T-helper 1 cell (primary cell): Measurements from ENCODE around the gene WLS.
"Not testable (repeated sequence)": the region's sequence is repeated elsewhere in the genome, so short reads cannot be mapped to it uniquely, and the experiment has no call there.

Source experiments
- DNase-seq, 5 donors: peaks; one replicate each; pipeline ENCODE4 v3.0.0-alpha.2; 2012 to 2020

The WLS gene

DNA sequence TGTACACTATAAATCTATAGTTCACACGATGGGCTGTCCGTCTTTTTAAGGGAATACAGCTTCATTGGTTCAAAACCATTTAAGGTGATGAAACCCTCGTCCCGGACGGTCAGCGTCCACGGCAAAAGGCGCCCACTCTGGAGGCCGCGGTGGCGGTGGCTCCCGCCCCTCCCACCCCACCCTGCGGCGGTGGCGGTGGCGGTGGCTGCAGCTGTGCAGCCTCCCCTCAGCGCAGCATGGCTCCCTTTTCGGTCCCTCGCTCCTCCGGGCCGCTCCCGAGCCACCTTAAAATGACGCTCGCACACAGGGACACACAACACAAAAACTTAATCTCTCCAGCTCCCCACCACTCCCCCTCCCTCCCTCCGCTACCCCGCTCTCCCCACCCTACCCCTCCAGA is 69.1 kb downstream of the WLS start:
- DNase-seq, result no peak

DNA sequence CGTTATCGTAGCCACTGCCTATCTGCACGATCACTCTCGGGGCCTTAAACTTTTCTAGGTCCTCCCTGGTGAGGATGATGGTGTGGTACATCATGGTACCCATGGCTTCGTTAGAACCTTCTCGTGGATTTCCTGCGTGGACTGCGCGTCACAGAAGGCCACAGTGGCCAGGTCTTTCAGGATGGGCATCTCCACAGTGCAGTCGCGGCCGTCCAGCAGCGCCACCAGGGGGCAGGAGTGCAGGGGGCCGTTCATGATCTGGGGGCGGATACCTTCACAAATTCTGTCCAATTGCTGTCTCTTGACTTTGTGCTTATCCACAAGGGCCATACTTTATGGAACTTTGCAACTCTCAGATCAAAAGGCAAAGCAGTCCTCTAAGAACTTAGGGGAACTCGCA is 69.6 kb downstream of the WLS start:
- no peak for DNase-seq

DNA sequence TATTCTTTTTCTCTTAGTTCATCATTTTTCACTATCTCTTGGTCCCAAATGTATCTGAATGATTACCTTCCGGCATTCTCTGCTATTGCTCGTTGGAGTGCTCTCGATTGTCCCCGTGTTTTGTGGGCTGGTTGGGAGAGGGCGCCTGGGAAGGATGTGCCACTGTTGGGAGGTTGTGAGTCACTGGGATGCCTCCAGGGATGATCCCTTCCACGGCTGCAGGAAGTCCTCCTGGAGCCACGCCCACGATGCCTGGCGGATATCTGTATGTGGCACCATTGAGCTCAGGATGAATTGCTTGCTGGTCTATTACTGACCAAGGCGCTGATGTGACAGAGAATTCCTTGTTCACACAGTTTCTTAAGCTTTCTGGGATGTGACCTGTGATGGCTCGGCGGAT is 70.7 kb downstream of the WLS start:
- not testable (repeated sequence) for DNase-seq

DNA sequence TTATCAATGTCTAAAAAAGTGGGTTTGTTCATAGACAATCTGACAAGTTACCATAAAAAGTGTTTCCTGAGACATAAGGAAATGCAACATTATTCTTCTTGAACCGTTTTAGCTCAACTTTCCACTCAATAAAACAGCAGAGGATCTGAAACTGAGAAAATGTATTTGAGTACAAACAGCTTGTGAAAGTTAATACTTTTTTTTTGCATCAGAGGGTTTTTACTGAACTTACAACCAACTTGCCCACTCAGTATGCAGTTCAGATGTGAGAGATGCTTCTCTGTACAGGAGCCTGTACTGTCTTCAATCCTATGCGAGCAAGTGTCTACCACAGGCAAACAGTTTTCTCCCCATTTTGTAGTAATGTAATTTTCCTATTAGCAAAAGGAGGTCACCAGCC is 71.4 kb downstream of the WLS start:
- DNase-seq, result not testable (repeated sequence)

DNA sequence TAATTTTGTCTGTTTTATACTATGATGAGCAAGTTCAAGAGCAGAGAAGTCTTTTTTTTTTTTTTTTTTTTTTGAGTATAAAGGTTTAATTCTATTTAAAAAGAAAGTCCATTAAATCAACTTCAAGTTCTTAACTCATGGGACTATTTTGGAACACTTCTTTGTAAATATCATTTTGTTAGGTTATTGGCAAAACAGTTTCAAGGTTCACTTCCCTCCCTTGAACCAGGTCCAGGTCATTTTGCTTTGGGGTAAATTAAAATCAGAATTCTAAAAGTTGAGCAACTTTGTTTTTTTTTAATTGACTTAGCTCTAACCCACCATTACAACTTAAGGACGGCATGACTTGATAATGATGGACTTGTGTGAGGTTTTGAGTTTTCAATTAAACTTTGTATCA is 72.3 kb downstream of the WLS start:
- DNase-seq, result no peak

DNA sequence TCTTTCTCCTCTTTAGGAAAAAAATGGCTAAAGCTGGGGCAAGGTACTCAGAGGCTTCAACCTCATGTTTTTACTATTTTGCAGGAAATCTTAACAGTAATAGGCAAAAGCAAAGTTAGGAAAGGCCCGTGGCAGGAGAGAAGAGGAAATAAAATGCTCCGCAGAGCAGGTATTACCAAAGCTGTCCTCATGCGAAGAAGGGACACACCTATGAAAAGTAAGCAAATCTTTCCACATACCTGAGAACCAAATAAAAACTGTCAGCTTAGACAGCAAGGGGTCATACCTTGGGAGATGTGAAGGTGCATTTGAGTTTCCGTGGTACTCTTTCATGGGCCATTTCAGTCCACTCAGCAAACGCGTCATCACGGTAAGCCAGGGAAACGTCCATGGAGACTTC is 73.5 kb downstream of the WLS start:
- DNase-seq, result no peak

DNA sequence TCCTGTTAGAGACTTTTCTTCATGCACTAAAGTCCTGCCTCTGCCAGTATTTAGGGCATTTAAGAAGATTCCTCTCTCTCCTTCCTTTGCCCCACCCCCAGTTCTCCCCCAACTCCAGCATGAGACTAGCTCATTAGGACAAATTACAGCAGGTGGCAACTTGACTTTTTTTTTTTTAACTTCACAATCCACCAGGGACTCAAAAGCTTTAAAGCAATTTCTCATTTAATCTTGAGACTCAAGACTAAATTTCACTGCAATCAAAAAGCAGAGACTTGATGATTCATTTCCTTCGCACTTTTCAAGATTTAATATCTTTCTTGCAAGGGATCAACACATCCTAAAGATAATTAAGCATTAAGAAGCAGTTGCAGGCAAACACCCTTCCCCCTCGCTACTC is 74.9 kb downstream of the WLS start:
- DNase-seq, result no peak

DNA sequence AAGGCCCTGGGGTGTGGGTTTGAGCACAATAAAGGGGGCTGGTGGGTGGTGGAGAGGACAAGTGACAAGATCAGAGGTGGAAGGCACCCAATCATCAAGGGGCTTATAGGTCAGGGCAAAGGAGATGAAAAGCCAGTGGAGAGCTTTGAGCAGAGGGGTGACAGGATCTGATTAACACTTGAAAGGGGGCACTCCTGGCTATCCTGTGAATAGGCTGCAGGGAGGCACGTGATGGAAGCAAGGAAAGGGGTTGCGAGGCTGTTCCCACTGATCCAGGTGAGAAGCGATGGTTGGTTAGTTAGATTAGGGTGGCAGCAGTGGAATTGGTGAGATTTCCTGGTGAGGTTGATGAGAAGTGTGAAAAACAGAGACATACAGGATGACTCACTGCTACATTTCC is 80.6 kb downstream of the WLS start:
- no peak for DNase-seq

DNA sequence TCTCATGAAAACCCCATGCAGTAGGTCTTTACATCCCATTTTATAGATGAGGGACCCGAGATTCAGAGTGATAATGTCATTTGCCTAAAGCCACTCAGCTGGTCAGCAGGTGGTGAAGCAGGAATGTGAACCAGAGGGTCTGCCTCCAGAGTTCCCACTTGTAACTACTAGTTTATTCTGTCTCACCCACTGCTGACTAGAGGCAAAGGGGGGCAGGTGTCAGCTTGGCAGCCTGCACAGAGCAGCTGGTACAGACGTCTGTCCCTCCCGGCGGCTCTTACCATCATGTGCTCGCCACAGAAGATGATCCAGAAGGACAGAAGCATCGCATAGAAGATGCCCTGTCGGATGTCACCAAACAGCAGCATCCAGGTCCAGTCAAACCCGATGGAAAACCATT is 82.4 kb downstream of the WLS start:
- DNase-seq, result no peak

DNA sequence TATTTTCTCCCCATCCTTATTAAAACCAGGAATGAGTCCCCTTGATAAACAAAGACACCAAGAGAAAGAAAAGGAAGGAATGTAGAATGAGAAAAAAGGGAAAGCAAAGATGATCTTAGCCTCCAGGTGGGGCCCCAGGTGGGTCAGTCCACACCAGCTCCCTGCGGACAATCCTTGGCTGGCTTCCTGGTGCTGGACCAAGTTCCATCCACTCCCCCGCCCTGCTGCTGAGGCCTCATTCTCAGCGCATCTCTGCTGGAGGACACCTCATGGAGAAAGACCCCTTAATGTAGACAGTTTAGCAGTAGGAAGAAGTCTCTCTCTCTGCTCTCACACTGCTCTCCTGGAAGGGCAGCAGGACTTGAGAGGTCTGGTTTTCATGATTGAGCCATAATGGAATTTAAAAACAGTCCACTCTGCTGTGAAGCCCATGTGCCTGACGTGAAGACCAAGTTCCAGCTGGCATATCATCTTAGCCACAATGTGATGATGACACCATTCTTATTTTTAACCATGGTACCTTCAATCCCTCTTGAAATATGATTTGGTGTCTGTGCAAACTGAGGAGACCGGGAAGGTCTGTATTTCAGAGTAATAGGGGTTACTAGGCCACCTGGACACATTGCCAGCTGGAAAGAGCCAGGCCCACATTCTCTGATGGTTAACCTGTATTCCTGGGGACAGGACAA is 83.1 kb downstream of the WLS start:
- no peak for DNase-seq

DNA sequence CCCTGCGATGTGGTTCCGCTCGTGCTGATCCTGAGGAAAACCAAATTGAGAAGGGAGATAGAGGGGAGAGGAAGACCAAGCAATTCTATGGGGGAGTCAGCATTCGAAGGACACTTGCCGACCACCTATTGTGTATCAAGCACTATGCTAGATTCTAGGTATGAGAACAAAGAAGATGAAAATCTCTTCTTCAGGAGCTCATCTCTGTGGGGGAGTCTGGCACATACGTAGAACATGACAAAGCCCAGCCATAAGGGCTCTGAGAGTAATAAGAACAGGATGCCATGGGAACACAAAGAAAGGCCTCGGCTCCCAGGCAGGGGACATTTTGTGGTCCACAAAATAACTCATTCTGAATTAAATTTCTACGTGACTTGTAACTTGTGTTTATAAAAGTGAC is 83.7 kb downstream of the WLS start:
- no peak for DNase-seq

DNA sequence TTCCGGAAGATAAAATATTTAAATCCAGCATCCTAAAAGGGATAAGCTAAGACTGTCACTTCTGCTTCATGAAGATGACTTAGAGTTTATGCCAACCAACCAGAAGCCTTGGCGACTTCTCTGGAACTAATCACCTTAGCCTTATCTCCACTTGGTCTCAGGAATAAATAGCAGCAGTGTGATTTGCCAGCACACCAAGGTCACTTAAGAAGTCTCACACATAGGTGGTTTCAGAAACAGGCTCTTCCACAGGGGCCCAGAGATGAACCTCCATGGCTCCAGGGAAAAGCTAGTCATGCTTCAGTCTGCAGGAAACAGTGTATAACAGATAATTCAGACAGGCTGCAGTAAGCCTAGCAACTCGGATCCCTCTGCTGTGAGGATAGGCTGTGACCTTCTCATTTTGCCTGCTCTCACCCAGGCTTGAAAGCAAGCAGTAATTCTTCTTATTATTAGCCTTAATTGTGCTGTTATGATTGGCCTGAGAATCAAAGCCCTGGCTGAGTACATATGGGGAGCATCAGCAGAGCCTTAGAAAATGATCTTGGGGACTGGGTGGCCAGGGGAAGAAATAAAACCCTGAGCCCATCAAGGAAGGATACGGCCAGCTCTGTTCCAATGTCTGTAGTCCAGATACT is 84.7 kb downstream of the WLS start:
- no peak for DNase-seq

DNA sequence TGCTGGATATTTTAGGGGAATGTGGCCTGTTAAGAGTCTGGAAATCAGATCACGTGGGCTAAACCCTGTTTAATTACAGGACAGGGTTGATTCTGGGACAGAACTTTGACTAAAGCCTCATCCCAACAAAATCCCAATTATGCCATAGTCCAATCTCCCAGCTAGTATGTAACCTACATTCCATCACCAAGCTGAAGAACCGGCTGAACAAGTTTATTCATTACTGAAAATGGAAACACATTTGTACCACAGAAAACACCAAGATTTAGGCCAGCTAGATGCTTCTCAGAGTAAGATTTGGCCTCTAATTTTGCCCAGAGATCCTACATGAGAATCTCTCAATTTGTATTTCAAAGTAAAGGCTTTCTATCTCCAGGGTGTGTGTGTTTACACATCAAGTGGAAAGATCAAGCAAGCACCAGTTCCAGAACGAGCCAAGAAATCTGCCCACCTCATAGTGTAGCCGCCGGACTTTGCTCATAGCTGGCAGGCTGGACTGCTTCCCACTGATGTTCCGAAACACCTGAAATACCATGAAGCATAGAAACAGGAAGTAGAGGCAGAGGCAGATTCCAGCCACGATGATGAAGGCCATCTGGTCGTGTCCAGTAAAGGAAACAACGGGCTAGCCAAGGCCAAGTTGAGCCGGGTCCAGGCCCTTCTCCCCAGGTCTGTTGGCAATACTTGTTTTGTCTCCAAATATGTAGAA is 86.8 kb downstream of the WLS start:
- no peak for DNase-seq

DNA sequence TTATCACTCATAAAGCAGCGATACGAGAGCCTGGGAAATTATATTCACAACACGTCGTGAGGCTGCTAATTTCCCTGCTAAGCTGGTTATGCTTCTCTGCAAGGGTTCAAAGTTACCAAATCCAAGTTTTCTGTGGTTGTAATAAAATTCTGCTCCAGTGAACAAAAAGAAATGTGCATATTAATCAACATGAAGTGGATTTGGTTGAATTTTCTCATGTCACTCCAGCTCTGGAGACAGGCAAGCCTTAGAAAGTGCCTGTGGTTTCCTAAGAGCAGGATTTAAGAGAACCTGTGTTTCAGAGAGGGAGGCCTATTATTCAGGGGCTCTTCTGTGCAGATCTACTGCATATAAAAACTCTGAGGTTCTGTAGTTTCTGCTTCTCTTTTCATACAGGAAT is 87.5 kb downstream of the WLS start:
- DNase-seq, result no peak

DNA sequence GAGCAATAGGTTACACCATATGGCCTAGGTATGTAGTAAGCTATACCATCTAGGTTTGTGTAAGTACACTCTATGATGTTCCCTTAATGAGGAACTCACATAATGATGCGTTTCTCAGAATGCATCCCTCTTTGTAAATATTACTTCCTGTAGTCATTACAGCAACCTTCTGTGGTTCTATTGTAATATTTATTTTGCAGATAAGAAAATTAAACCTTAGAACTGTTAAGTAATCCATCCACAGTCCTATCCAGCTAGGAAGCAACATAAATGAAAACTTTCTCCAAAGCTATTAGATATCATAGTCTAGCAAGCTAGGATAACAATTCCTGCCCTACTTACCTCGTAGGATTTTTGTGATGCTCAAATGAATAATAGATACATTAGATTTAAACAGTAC is 88.7 kb downstream of the WLS start:
- no peak for DNase-seq

DNA sequence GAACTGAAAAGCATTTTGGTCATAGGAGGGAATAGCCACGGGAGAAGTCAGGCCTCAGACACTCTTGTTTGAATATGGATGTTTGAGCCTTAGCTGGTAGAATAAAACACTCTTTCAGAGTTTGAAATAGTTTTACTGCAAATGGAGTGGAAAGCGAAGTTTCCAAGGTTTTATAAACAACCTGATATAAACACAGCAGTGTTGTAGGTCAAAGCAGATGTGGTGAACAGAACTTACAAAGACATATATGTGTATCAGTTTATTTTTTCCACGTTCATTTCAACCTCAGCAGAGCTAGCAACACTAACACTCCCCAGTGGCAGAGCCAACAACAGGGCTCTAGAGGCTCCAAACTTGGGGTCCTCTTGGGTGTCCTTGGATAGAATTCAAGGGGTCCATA is 89.9 kb downstream of the WLS start:
- no peak for DNase-seq

DNA sequence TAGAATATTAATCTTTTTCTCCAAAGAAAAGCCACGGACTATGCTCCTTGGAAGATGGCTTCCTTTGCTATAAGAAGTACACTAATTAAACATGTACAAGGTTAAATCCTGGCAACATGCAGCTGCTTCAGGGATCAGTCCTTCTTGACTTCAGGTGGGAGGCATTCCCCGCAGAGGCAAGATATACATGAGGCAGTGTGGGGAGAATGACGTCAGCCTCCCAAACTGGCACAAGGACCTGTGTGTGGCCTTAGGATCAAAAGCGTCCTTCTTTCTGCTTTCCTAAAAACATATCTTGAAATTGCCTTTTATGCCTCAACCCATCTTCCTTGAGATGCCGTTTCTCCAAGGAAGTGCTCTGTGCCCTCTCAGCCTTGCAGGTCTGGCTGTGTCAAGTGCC is 90.3 kb downstream of the WLS start:
- no peak for DNase-seq

DNA sequence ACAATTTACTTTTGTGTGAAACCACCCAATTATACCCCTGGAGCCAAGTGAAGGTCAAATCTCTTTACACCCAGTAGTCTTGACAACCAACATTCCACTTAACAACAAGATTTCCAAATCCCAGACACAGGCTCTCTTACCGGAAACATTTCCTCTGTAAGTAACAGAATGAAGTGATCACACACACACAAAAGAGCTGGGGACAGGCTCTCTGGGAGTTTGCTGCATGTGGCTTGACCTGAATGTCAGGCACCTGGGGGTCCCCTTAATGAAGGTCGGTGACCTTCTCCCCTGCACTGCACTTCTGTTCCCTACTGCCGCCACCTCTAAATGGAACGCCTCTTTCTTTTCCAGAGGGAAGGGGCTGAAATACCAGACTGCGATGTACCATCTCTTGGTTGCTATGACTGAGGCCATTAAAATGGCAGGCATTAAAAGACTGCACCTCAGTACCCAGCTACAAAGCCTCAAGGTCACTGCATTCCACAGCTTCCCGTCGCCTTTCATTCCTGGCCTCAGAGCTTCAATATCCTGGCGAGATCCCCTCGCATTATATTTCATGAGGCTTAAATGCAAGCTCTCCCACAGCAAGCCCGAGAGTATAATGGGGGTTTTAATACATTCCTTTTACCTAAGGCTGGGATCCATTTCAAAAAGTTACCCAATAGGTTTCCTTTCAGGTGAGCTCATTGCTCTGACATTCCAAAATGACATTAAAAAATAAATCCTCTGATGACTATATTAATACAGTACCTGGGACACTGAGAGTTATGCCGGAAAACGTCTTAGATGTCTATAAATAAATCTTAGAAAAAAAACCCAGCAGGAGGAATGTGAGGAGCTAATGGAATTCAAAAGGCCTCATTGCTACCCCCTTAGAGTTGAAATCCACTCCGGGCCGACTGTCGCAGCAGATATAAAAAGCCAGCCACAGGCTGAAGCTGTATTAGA is 91.0 kb downstream of the WLS start:
- no peak for DNase-seq

DNA sequence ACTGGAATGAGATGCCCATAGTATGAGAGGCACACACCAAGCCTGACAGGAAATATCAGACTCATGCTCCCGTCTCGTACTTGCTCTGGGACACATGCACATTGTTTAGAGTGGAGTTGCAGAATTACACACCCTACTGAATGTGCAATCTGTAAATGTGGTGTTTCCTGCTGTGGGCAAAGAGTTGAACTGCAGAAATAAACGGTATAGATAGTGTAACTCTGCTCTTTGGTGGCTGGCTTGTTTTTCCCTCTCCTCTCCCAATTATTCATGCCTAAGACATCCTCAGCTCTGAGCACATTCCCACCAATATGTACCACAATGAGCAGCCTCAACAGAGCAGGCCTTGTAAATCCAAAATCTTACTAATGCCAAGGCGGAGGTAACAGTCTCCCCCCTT is 91.8 kb downstream of the WLS start:
- no peak for DNase-seq

DNA sequence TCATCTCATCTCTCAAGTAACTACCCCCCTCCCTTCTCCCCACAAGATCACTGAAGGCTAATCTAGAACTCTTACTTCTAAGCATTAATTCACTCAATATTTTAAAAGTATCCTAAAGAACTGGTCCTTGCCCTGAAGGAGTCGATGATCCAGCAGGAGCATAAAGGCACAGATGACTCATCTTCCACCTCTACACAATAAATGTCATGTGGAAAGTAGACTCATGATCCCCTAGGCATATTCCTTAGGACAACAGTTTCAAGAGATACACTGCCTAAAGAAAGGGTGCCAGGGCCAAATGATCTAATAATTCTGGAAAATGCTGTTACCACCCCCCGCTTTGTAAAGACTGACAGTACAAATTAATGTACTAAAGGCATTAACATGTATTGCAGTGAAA is 96.1 kb downstream of the WLS start:
- DNase-seq, result no peak

DNA sequence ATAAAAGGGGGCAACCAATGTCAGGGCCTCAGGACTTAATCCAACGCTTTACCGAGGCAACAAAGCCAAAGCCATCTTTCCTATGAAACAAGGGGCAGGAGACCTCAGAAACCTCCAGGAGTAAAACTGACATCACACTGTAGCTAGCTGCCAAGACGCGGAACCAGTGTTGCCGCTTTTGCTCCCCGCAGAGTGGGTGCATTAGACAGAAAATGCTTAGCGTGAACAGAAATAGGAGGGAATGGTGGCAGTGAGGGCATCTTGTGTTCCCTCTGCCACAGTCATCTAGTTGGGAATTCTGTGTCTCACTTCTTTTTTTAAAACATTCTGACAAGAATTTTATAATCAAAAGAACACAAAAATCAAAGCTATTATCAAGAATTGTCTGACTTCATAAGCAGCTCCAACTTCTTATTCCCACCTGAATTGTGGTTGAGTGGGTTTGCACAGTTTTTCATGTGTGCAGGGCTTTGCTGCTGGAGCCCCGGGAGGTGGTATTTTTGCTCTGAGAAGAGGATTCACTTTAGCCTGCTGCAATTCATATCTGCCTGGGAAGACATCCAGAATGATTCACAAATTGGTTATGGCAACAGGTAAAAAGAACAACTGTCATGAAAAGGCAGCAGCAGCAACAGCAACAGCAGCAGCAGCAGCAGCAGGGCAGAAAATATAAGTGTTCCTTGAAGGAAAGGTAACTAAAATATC is 99.7 kb downstream of the WLS start:
- DNase-seq, result no peak

DNA sequence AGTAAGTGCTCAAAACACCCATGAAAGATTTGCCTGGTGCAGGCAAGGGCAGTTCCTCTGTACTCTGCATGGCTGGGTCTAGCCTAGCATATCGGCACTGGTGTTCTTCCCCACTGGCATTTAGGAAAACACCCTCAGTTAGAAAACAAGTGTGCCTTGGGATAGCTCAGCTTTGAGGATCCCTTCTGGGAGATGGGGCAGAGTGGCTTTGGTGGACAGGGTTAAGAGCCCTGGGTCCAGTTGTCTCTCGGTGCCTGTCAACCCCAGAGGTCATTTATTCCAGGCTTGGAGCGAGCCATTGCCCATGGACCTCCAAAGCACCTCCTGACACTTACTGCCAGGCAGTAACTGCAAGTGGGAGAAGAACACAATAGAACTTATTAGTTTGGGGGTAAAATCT is 101.1 kb downstream of the WLS start:
- no peak for DNase-seq
